Lower leg skin (tissue), 3 donors: ENCODE results near the gene MIAT.

Source experiments
- POLR2A ChIP-seq, 2 donors: fragments of 450-650 bp; IDR thresholded peaks; one replicate each; pipeline ENCODE4 v1.6.1; 2016 to 2017; ENCODE audit warnings: antibody characterized with exemption in 2 of 2, mild to moderate bottlenecking in 1 of 2, moderate library complexity in 1 of 2
- TF ChIP-seq, protein P1 (sequence below), 3 donors: fragments of 450-650 bp; IDR thresholded peaks; one replicate each; pipeline ENCODE4 v1.5.1; 2016; ENCODE audit warnings: antibody characterized with exemption in 3 of 3, mild to moderate bottlenecking in 3 of 3, moderate library complexity in 2 of 3

DNA sequence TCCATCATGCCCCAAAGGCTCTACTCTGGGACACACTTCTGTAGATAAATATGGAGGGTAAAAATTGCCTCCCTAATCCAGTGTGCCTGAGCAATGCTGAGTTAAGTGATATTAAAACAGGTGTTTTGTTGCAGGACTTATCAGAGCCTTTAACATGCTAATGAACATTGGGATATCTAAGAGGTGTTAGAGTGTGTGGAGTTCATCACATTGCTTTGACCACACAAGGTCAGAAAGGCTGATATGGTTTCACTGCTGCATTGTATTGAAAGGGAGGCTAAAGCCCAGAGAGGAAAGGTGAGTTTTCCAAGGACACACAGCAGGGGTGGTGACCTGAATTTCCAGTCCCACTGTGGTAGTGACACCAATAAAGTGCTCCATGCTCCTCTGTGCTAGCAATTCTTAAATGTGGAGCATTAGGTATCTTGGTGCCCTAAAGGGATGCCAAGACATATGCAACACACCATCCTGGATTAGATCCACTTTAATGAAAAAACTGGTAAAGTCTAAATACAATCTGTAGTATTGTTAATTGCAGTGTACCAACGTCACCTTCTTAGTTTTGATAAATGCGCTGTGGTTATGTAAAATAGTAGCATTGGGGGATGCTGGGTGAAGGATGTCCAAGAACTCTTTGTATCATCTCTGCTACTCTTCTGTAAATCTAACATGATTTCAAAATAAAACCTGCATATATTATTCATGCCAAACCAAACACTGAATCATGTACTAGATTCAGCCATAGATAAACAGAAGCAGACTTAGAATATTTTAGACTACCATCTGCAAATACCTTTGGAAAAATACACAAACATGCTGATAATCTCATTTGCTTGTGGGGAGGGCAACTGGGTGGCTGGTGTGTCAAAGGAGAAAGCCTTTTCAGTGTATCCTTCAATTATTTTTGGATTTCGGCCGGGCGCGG lies 45.8 kb downstream of the MIAT start:
- no peak for TF ChIP-seq POLR2A (IDR thresholded peaks at IDR 0.05)
- TF ChIP-seq, protein P1, sequence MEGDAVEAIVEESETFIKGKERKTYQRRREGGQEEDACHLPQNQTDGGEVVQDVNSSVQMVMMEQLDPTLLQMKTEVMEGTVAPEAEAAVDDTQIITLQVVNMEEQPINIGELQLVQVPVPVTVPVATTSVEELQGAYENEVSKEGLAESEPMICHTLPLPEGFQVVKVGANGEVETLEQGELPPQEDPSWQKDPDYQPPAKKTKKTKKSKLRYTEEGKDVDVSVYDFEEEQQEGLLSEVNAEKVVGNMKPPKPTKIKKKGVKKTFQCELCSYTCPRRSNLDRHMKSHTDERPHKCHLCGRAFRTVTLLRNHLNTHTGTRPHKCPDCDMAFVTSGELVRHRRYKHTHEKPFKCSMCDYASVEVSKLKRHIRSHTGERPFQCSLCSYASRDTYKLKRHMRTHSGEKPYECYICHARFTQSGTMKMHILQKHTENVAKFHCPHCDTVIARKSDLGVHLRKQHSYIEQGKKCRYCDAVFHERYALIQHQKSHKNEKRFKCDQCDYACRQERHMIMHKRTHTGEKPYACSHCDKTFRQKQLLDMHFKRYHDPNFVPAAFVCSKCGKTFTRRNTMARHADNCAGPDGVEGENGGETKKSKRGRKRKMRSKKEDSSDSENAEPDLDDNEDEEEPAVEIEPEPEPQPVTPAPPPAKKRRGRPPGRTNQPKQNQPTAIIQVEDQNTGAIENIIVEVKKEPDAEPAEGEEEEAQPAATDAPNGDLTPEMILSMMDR (IDR thresholded peaks at IDR 0.05) = no peak
